NCI-H1048 (cell line): ENCODE data around the gene KCNK6.

Source experiments
- DNase-seq: peaks from one replicate; lab custom pipeline; 2025; lab: John Stamatoyannopoulos, UW

KCNK6 gene

DNA sequence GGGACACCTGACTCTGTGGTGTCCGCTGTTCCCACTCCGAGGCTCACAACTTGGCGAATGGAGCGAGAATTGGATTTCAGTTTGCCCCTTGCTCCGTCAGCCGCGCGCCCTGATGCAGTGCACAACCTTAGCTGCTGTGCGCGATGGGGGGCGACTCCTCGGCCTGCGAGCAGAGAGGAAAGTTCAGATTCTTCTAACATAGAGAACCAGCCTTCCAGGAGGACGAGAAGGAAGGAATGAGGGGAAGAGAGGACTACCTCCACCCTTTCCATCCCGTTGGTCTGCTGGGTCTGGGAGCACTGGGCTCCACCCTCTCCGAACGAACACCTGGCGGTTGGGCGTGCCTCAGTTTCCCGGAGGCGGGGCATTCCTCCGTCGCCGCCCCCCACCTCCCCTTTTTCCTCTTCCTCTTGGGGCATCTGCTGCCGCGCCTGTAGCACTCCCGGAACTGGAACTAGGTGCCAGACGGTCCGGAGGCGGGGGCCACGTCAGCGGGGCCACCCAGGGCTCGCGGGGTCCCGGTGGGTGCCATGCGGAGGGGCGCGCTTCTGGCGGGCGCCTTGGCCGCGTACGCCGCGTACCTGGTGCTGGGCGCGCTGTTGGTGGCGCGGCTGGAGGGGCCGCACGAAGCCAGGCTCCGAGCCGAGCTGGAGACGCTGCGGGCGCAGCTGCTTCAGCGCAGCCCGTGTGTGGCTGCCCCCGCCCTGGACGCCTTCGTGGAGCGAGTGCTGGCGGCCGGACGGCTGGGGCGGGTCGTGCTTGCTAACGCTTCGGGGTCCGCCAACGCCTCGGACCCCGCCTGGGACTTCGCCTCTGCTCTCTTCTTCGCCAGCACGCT is at the start of gene KCNK6:
TSS of gene KCNK6 (plus strand) at position 425 of the 838 bp plus-strand sequence. CDS start at position 531, 106 bp downstream.
- DNase-seq = no peak

DNA sequence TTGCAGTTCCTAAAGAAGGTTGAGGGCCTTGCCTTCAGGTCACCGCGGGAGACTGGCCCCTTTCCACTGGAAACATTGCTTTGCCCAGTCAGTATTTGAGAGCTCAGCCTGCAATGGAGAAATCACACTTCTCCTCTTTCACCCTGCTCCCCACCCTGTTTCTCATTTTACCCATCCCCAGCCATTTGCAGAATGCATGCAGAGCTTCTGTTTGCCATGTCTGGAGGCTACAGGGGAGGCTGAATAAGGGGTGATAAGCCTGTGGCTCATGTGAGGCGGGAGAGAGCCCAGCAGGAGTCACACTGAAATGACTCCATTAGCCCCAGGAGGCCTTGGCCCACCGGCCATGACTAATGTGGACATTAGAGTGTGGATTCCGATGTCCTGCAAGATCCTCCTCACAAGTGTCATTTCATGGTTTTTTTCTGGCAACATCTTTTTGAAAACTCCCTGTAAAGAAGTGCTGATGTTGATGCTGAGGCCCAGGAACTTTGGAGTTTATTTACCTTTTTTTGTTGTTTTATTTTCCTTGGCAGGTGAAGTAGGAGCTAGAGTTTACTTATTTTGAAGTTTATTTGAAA is 49.0 kb upstream of the KCNK6 start:
- no peak for DNase-seq

DNA sequence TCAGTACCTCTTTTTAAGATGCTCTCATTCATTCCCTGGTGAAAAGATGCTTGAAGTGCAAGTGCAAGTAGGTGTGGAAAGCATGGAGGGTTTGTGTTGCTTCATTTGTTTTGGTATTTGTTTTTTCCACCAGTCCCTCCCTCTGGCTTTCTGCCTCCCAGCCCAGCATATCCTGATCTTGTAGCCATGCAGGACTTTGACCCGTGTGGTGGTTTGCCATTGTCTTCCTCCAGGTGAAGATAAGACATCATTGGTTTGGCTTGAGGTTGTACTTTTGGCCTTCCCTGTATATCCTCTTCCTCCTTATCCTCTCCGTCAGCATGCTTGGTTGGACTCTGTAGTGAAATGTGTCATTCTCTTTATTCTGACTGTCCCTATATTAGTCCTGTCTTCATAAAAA is 46.1 kb upstream of the KCNK6 start:
- no peak for DNase-seq

DNA sequence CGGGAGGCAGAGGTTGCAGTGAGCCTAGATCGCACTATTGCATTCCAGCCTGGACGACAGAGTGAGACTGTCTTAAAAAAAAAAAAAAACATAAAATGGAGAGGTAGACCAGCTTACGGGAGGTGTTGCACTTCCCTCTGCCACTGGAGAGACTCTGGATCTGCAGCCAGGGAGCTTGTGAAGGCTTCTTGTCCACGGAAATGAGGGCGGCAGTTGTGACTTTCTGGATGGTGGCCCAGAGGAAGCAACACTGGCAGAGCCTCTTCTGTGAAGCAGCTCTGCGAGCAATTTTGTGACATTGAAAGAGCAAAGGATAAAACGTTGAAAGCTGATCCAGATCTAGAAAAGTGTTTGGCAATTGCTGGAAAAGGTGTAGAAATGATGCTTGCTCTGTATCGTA is 44.9 kb upstream of the KCNK6 start:
- no peak for DNase-seq

DNA sequence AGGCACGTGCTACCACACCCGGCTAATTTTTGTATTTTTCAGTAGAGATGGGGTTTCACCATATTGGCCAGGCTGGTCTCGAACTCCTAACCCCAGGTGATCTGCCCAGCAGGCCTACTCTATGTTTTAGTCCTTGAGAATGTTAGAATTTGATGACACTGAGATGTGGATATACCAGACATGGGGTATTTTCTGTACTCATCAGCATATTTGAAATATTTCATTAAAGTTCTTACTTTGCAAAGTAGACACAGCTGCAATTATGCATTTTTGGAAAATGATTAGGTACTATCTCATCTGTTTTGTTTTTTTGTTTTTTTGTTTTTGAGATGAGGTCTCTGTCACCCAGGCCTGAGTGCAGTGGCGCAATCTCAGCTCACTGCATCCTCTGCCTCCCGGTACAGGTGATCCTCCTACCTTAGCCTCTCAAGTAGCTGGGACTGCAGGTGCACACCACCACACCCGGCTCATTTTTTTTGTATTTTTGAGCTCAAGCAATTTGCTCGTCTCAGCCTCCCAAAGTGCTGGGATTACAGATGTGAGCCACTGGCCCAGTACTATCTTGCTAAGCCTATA is 42.6 kb upstream of the KCNK6 start:
- no peak for DNase-seq

DNA sequence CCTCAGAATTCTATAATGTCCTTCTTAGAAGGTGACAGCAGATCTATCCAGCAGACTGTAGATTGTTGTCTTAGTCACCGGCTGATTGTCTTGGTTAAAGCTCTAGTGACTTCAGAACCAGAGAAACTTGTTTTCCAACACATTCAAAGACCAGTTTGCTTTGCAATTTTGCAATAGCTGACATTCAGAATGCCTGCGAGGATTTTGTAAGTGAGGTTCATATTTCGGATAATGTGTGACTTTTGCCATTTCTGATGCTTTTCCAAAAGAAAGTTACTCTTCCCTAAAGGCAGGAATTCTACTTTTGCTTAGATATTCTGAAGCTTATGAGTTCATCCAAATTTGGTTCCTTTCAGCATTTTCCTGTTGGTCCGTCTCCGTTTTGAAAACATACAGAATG is 42.1 kb upstream of the KCNK6 start:
- no peak for DNase-seq

DNA sequence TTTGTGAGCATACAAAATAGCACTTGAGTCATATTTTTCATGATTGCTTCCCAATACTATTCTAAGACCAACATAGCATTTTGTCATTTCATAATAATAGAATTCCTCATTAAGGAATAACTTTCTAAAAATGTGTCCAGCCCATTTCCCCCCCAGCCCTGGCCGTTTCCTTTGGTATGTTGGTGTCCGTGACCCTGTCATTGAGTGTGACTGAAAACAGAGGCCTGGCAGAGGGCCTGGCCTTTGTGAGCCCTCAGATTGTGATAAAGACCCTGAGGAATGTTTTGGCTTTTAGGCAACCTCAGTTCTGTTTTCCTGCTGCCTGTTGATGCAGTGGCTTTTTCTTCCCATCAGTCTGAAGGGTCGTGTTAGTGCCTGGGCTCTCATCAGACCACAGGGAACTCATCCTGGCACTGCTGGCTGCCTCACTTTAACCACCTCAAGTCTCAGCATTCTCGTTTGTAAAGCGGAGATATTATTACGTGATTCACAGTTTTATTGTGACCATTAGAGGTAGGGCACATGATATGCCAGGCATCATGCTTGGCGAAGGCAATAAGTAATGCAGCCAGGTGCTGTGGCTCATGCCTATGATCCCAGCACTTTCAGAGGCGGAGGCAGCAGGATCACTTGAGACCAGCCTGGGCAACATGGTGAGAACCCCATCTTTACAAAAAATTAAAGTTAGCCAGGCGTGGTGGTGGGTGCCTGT is 41.5 kb upstream of the KCNK6 start:
- DNase-seq = no peak

DNA sequence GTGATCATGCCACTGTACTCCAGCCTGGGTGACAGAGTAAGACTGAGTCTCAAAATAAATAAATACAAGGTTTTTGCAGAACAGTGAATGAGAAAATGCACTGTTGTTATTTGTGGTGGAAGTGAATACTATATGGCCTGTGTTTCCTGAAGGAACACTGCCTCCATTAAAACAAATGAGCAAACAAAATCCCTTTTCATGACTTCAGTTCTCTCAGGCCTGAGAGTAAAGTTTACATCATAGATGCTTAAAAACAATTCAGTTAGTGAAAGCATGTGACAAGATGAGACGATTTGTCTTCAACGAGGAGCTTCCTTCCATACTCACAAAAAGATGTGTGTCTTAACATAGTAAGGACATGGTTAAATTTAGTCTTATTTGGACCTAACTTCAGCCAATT is 40.9 kb upstream of the KCNK6 start:
- no peak for DNase-seq

DNA sequence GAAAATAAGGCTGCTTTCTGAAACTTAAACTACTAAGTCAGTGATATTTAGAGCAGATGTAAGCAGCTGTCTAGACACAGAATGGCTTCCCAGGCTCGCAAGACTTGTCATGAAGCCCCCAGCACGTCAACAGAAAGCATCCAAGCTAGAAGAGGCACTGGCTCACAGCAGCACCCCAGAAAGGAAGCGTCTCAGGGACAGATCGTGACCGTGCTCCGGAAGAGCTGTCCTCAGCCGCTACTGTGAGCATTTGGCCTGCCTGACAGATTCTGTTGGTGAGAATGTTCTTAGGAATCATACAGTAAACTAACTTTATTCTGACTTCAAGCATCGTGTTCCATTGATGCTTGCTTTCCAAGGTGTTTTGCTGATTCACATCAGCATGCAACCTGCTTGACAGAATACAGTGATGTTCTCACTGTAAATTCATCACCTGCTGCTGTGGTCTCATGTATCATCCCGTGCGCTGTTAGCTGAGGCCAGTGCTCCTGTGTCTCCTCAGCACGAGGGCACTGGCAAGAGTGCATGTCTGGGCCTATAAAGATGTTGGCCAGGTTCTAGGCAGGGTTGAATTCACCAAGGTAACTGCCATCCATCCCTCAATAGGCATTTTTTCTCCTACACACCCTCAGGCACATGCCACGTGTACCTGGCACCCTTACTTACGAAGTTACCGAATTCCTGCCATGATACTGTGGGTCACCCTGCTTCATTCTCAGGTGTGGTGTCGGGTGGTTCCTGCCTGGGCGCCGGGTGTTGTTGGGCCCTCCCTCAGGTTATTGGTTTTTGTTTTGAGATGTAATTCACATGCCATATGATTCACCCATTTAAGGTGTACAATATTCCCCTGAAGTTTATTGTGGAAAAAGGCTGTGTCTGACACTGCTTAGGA is 39.4 kb upstream of the KCNK6 start:
- no peak for DNase-seq

DNA sequence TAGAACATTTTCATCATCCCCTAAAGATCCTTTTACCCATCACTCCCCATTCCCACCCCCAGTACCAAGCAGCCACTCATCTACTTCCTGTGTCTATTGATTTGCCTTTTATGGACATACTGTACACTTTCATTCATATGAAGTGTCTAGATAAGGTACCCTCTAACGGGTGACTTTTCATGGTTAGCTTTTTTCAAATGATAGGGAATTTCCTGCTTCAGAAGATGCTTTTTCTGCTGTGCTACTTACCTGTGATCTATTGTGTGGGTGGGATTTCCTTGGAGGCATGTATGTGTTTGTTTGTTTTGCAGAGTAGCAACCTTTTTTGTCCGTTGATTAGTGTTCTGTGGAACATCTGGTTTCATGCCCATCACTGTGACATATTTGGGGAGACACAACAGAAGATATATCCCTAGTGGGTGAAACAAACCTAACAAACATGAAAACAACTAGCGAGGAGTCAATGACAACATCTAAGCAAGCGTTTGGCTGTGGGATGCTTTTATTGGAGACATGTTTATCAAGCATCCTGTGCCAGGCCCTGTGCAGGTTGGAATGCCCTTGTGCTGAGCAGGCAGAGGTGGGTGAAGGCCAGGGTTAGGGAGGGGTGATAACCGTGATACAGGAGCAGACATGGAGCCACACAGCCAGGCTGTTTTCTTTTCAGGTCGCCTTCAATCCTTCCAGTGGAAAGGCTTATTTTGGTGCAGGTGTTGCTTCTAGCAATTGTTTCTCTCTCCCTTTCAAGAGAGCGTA is 37.7 kb upstream of the KCNK6 start:
- no peak for DNase-seq

DNA sequence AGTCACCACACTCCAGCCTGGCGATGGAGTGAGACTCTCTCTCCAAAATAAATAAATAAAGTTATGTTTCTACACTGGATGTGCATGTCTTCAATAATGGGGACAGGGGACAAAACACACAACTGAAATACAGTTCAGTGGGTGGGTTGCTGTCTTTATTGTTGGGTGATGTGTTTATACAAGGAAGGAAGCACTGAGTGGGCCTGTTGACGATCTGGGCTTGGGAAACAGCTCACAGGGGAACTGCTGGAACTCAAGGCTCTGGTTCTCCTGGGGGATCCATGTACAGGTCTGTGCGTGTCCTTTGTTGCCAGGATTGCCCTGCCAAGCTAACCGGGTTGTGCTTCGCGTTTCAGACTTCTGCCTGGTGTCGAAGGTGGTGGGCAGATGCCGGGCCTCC is 36.4 kb upstream of the KCNK6 start:
- no peak for DNase-seq

DNA sequence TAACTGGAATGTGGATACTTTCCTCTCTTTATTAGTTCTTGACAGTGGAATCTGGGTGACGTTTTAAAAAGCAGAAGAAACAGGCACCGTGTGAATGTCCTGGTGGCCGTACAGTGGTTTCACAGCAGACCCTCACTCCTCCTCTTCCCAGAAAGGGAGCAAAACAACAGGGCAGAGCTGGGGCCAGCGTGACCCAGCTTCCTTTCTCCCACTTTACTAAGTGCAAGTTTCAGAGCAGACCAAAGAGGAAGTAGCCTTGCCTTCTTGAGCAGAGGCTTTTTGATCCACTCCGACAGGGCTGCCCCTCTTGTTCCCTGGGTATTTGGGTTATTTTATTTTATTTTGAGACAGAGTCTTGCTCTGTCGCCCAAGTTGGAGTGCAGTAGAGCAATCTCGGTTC is 35.2 kb upstream of the KCNK6 start:
- DNase-seq = no peak

DNA sequence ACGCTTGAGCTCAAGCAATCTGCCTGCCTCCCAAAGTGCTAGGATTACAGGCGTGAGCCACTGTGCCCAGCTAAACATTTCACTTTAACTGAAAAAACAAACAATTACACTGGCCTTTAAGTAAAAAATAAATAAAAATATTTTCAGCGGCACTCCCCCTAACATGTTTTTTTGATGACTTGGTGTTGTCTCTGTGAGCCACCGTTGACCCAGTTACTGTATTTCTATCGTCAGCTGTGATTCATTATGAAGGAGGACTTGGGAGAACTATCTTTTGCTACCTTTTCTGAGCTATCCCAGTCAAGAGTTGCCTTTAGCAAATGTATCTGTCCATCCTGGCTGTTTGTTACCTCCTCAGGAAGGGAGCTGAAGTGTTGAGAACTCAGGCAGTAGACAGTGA is 34.1 kb upstream of the KCNK6 start:
- DNase-seq = no peak

DNA sequence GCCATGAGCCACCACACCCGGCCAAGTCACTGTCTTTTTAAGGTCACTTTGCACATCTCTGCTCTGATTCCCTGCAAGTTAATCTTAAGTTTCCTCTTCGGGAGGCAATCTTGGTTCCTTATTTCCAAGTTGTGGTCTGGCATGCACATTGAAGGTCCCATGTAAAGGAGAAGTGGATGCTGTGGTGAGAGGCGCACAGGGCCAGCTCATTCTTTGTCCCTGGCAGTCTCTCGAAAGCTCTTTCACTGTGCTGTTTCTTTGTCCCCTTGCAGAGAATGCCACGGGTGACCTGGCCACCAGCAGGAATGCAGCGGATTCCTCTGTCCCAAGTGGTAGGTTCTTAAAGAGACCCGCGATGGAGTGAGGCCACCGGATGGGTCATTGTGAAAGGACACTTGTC is 32.0 kb upstream of the KCNK6 start:
- no peak for DNase-seq

DNA sequence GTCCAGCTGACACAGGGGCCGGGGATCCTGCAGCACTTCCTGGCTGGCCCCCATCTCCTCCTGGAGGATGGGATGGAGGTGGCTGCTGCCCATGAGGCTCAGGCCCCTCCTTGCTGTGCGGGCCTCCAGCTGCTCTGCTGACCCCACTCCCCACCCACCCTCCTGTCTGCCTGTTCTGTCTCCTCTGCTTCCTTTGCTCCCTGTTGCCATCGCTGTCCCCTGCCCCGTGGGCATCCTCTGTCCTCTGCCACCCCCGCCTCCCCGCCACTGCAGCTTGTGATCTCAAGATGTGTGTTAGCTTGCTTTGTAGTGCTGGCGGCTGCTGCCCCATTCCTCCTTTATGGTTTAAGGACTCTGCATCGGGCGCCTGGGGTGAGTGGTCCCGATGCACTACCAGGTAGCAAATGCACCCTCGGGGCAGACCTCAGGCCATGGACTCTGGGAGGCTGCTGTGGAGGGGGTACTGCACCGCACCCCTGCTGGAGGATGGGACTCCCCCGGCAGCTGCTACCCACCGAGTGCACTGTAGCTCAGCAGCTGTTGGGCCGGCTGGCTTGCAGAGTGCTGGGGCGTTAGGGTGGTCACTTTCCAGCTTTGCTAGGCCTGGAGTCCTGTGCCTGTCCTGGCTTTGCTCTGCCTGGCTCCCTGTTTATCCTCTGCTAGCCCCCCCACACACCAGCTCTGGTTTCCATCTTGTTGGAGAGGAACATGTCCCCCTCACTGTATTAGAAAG is 31.4 kb upstream of the KCNK6 start:
- no peak for DNase-seq

DNA sequence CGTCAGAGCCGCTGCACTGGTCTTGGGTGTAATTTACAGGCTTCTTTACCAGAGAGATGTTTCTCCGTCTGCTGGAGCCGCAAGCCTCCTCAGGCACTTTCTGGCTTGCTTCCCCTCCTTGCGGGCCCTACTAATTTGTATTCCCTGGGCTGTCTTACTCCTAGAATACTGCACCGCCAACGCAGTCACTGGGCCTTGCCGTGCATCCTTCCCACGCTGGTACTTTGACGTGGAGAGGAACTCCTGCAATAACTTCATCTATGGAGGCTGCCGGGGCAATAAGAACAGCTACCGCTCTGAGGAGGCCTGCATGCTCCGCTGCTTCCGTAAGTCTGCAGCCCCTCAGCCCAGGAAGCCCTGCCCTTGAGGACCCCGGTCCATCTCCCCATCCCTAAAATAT is 29.7 kb upstream of the KCNK6 start:
- DNase-seq = no peak

DNA sequence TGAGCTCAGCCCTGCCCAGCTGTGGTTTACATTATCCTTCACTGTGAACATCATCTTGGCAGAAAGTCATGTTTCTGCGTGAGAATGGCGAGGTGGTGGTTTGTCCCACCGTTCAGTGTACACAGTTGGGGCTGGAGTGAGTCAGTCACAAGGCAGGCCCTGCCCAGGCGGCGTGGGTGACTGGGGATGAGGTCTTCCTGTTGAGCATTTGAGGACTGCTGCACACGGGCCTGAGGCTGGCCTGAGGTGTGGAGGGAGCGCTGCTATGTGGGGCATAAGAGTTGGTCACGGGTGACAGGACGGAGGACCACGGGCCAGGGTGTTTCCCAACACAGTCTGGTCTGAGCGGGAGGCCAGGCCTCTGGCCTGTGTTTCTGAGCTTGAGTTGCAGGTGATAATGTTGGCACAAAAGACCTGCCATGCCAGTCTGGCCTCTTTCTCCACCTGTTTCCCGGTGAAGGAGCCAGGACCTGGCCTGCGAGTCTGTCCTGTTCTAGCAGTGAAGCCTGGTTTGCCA is 29.0 kb upstream of the KCNK6 start:
- no peak for DNase-seq

DNA sequence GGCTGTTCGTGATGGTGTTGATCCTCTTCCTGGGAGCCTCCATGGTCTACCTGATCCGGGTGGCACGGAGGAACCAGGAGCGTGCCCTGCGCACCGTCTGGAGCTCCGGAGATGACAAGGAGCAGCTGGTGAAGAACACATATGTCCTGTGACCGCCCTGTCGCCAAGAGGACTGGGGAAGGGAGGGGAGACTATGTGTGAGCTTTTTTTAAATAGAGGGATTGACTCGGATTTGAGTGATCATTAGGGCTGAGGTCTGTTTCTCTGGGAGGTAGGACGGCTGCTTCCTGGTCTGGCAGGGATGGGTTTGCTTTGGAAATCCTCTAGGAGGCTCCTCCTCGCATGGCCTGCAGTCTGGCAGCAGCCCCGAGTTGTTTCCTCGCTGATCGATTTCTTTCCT is 27.8 kb upstream of the KCNK6 start:
- DNase-seq = no peak

DNA sequence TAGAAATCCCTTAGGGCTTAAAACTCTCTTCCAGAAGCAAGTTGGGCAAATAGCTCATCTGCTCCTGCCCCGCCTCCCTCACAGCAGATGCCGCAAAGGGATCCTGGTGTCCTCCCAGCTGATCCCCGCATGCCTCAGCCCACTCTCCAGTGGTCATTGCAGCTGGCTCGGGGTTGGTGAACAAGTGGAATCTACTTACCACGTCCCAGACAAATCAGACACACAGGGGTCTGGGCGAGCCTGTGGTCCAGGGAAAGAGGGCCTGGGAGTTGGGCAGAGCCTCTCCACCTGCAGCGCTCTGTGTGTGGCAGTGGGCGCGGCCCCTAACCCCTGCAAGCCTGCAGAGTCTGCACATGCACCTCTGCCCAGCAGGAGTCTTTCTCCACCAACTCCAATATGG is 26.4 kb upstream of the KCNK6 start:
- no peak for DNase-seq

DNA sequence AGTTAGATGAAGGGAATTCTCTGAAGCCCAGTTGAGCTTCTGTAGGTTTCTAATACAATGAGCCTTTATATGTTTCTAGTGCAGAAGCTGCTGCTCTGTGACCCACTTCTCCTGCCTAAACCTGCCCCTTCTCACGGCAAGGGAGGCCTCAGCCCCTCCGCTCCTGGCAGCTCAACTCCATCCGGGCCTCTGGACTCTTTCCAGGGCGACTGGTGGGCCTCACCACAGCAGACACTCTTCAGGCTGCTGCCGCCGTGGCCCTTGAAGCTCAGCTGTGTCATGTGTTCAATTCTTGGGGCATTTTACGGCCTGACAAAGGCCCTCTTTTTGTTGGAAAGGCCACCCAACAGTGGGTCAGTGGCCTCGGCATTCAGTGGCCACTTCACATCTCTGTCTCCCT is 25.6 kb upstream of the KCNK6 start:
- DNase-seq = no peak
